GM12878 (cell line): ENCODE measurements around the gene ANGPTL2. TPM values are rescaled to one million over a fixed set of nuclear protein-coding genes. Genes with fewer than 3 reads are reported as not detected.

Source experiments
- ATAC-seq: fragments of 200-7000 bp; cut with Tn5 transposase; 3 replicates; pipeline ENCODE4 v1.9.1; 2020; ENCODE audit warnings: mild to moderate bottlenecking, moderate library complexity
- BruUV-seq: library from RNA; stranded (reverse); fragments of 400-500 nt; replicated peaks from 2 replicates; lab custom pipeline; 2021; lab: Mats Ljungman, UMichigan
- CTCF ChIA-PET: fragments of 300-600 bp; sonication (Branson Sonifier 250); formaldehyde crosslinking; extraction: SDS; loops from one replicate; lab custom pipeline; 2021; ENCODE audit warnings: inconsistent platforms; lab: Yijun Ruan, JAX
- POLR2A ChIA-PET: fragments of 350-600 bp; formaldehyde crosslinking; extraction: SDS; loops from one replicate; lab custom pipeline; 2021; ENCODE audit warnings: inconsistent platforms; lab: Charles Lee
- RAD21 ChIA-PET: fragments of 300-600 bp; sonication (Branson Sonifier 250); formaldehyde crosslinking; loops from one replicate; lab custom pipeline; 2023; ENCODE audit warnings: antibody characterized with exemption; ENCODE audit not compliant: unreplicated experiment; lab: Charles Lee
- SMC1A ChIA-PET: fragments of 300-600 bp; sonication (Branson Sonifier 250); formaldehyde crosslinking; loops from one replicate; lab custom pipeline; 2023; ENCODE audit not compliant: unreplicated experiment, uncharacterized antibody; lab: Charles Lee
- DNase-seq: peaks from one replicate; pipeline ENCODE4 v3.0.0-alpha.2; 2011; ENCODE audit warnings: low read depth, low spot score
- FAIRE-seq: peaks from 3 replicates; lab custom pipeline; 2011; peaks lifted over from hg19 to GRCh38; lab: Jason Lieb, UNC
- H2AFZ ChIP-seq: 2 replicates; pipeline ENCODE4 v1.6.0; 2011; ENCODE audit warnings: low read depth, low read length, control low read depth; ENCODE audit not compliant: control insufficient read depth
- H3K27ac ChIP-seq: 2 replicates; pipeline ENCODE4 v1.5.1; 2011; ENCODE audit warnings: control low read depth; ENCODE audit not compliant: control insufficient read depth, insufficient read depth
- H3K27me3 ChIP-seq, 2 experiments: replicated peaks in 1 of 2; 2 replicates each; pipeline versions ENCODE4 v1.6.0 to v1.6.1; 2011; ENCODE audit warnings: low read length in 1 of 2; ENCODE audit not compliant: control insufficient read depth in 2 of 2, insufficient read depth in 2 of 2
- H3K36me3 ChIP-seq, 2 experiments: 2 replicates each; pipeline ENCODE4 v1.5.1; 2011; ENCODE audit warnings: low read length in 1 of 2; ENCODE audit not compliant: control insufficient read depth in 2 of 2, insufficient read depth in 2 of 2
- H3K4me1 ChIP-seq: 2 replicates; pipeline ENCODE4 v1.6.1; 2011; ENCODE audit warnings: mild to moderate bottlenecking, low read length, moderate library complexity, mixed read lengths; ENCODE audit not compliant: control insufficient read depth, insufficient read depth
- H3K4me2 ChIP-seq: 2 replicates; pipeline ENCODE4 v1.6.0; 2011; ENCODE audit warnings: control low read depth; ENCODE audit not compliant: control insufficient read depth, insufficient read depth
- H3K4me3 ChIP-seq: fragments of 200-600 bp; sonication (generic); 2 replicates; pipeline ENCODE4 v1.5.1; 2016
- H3K79me2 ChIP-seq: 2 replicates; pipeline ENCODE4 v1.6.0; 2011; ENCODE audit warnings: low read length; ENCODE audit not compliant: control insufficient read depth, insufficient read depth
- H3K9ac ChIP-seq: 2 replicates; pipeline ENCODE4 v1.8.0; 2011; ENCODE audit warnings: low read length, control low read depth, mixed read lengths; ENCODE audit not compliant: control insufficient read depth, insufficient read depth
- H3K9me3 ChIP-seq: replicated peaks from 3 replicates; pipeline ENCODE4 v1.5.1; 2011; ENCODE audit warnings: mild to moderate bottlenecking, low read length; ENCODE audit not compliant: control insufficient read depth, insufficient read depth
- H4K20me1 ChIP-seq: 2 replicates; pipeline ENCODE4 v1.6.0; 2011; ENCODE audit not compliant: control insufficient read depth, insufficient read depth
- GABPA ChIP-seq: IDR thresholded peaks from 2 replicates; pipeline ENCODE4 v1.6.1; 2014; ENCODE audit warnings: antibody characterized with exemption, low read depth, mild to moderate bottlenecking, inconsistent platforms
- HCFC1 ChIP-seq: fragments of 150-350 bp; IDR thresholded peaks from 2 replicates; pipeline ENCODE4 v1.6.1; 2014; ENCODE audit warnings: low read length
- IKZF1 ChIP-seq: fragments of 450-650 bp; conservative IDR thresholded peaks from 2 replicates; pipeline ENCODE4 v1.6.1; 2017; ENCODE audit warnings: antibody characterized with exemption, mild to moderate bottlenecking
- MTA2 ChIP-seq: fragments of 450-650 bp; IDR thresholded peaks from 2 replicates; pipeline ENCODE4 v1.6.1; 2016; ENCODE audit warnings: low read depth, mild to moderate bottlenecking, moderate library complexity
- SUPT20H ChIP-seq: IDR thresholded peaks from 2 replicates; pipeline ENCODE4 v1.6.1; 2011; ENCODE audit warnings: low read depth, mild to moderate bottlenecking, low read length, moderate library complexity, borderline replicate concordance; ENCODE audit not compliant: control insufficient read depth
- ZNF274 ChIP-seq: IDR thresholded peaks from one replicate; pipeline ENCODE4 v1.8.0; 2011; ENCODE audit not compliant: insufficient read length, insufficient read depth
- WGBS: methylation state at CpG from one replicate; pipeline ENCODE4 v1.1.6; 2016; ENCODE audit warnings: low lambda C conversion rate; ENCODE audit not compliant: insufficient replicate concordance, insufficient coverage; ENCODE audit errors: missing lambda C conversion rate; 5-methylcytosine and 5-hydroxymethylcytosine counted together
- in situ Hi-C: fragments of 300-500 bp; cut with MboI; formaldehyde crosslinking; loops from 9 replicates; pipeline ENCODE4 v1.14.3; 2018; ENCODE audit warnings: mixed read lengths
- intact Hi-C: fragments of 100-400 bp; cut with micrococcal nuclease; formaldehyde crosslinking; loops from one replicate; pipeline ENCODE4 v1.14.2; 2022; ENCODE audit not compliant: unreplicated experiment
- polyA plus RNA-seq, 11 experiments: library from polyadenylated mRNA; depleted of rRNA in 4 of 11; unstranded in 6 of 11; stranded (reverse) in 5 of 11; fragments of >200 nt; fragmentation: Nextera tagmentation in 4 of 11; fragmentation: Illumina TruSeq in 1 of 11; extraction: Ambion mirVana in 4 of 11; extraction: Trizol in 1 of 11; gene quantifications; 1 replicate in 1 of 11; 2 replicates in 10 of 11; pipeline versions ENCODE4 v1.2.1 to v1.2.3, GENCODE V29; 2011 to 2016; ENCODE audit warnings: inconsistent platforms in 2 of 11, missing spikeins in 2 of 11, low read depth in 1 of 11
- total RNA-seq, 4 experiments: library from RNA; depleted of rRNA in 3 of 4; stranded (reverse); fragments of >200 nt in 3 of 4; fragmentation: Illumina TruSeq in 1 of 4; extraction: Trizol in 1 of 4; gene quantifications; 2 replicates each; pipeline versions ENCODE4 v1.2.1 to v1.2.3, GENCODE V29; 2013 to 2021
- TF ChIP-seq, protein P1 (sequence below): fragments of 450-650 bp; IDR thresholded peaks from 2 replicates; pipeline ENCODE4 v1.6.1; 2017; ENCODE audit warnings: mild to moderate bottlenecking, moderate library complexity
- TF ChIP-seq, protein P2 (sequence below): fragments of 450-650 bp; IDR thresholded peaks from 2 replicates; pipeline ENCODE4 v1.6.1; 2017; ENCODE audit warnings: mild to moderate bottlenecking, moderate library complexity
- TF ChIP-seq, protein P3 (sequence below): fragments of 450-650 bp; IDR thresholded peaks from 2 replicates; pipeline ENCODE4 v1.6.1; 2018; ENCODE audit warnings: mild to moderate bottlenecking, low read depth, moderate library complexity; ENCODE audit not compliant: partially characterized antibody

Gene ANGPTL2
- total and polyA plus RNA-seq, 10 of the 15 experiments (the other 5 are each of a cell fraction or from before 2014, with no cell fraction given) = 0.13 to 2.6 (median 0.82) TPM; not detected in 1

DNA sequence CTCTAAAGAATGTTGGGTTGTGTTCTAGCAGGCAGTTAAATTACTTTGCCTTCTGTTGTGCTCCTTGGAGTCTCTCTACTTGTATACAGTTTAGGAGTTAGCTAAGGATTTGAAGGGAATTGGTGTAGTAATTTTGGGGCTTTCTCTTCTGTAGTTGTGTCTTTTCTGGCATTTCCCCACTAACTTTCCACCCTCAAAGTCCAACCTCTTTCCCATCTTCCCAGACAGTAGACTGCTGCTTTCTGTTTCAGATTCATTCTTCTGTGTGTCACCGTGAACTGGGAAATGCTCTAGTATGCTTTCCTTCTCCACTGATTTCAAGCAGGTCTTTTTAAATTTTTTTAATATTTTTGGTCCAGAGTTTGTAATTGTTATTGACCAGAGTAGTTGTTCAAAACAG, 4.5 kb upstream of the ANGPTL2 start (continued):
- TF ChIP-seq, protein P1, sequence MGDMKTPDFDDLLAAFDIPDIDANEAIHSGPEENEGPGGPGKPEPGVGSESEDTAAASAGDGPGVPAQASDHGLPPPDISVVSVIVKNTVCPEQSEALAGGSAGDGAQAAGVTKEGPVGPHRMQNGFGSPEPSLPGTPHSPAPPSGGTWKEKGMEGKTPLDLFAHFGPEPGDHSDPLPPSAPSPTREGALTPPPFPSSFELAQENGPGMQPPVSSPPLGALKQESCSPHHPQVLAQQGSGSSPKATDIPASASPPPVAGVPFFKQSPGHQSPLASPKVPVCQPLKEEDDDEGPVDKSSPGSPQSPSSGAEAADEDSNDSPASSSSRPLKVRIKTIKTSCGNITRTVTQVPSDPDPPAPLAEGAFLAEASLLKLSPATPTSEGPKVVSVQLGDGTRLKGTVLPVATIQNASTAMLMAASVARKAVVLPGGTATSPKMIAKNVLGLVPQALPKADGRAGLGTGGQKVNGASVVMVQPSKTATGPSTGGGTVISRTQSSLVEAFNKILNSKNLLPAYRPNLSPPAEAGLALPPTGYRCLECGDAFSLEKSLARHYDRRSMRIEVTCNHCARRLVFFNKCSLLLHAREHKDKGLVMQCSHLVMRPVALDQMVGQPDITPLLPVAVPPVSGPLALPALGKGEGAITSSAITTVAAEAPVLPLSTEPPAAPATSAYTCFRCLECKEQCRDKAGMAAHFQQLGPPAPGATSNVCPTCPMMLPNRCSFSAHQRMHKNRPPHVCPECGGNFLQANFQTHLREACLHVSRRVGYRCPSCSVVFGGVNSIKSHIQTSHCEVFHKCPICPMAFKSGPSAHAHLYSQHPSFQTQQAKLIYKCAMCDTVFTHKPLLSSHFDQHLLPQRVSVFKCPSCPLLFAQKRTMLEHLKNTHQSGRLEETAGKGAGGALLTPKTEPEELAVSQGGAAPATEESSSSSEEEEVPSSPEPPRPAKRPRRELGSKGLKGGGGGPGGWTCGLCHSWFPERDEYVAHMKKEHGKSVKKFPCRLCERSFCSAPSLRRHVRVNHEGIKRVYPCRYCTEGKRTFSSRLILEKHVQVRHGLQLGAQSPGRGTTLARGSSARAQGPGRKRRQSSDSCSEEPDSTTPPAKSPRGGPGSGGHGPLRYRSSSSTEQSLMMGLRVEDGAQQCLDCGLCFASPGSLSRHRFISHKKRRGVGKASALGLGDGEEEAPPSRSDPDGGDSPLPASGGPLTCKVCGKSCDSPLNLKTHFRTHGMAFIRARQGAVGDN = no peak
- TF ChIP-seq HCFC1 (no peak), IKZF1 (no peak), MTA2 (no peak), SUPT20H (no peak)

DNA sequence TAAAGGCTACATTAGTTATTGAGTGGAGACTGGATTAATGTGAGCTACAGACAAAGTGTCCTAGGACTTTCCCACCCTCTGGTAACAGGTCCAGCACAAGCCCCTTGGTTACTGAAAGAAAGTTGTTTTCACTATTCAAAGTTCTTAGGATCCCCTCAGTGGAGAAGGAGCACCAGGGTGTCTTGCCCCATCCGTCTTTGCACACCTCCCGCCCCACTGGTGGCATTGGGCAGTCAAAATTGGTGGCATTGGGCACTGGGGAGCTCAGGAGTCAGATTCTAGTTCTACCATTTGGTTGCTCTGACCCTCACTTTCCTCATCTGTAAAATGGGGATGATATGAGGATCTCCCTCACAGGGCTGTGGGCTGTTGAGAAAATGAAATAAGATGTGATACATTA, 2.4 kb upstream of the ANGPTL2 start:
- ChIA-PET POLR2A (no interaction called here), SMC1A (interaction anchor here (1.7 to 1.9 kb wide), 2 partner anchors 18 to 29 kb away, joined by 3 to 5 read pairs; no protein-coding TSS in a partner anchor), RAD21 (interaction anchor here (1.3 to 1.5 kb wide), 2 partner anchors 41 to 419 kb away, joined by 3 read pairs; no protein-coding TSS in a partner anchor), CTCF (interaction anchor here (0.6 to 1.3 kb wide), 3 partner anchors 26 to 948 kb away, joined by 3 read pairs; no protein-coding TSS in a partner anchor)
- intact Hi-C loops (loop anchor here (5.0 kb wide), 1 partner anchor 182 kb away; no protein-coding TSS in a partner anchor), in situ Hi-C loops (no loop called here)
- Histone ChIP-seq H3K9ac (no peak overlapping the region), H3K27ac (no peak overlapping the region), H2AFZ (no peak overlapping the region), H3K4me3 (no peak overlapping the region), H3K36me3 (no peaks in the 10 kb centered on the region), H3K27me3 (no peaks in the 10 kb centered on the region), H3K9me3 (no peaks in the 10 kb centered on the region), H3K4me2 (no peak overlapping the region), H3K79me2 (no peaks in the 10 kb centered on the region), H3K4me1 (peaks cover 5% of the 10 kb centered on the region; the same call in 1 of the 2 replicates), H4K20me1 (no peaks in the 10 kb centered on the region)
- no peak for FAIRE-seq
- no peak for ATAC-seq
- 48% methylated on average over 2 of the region's 2 CpGs for whole genome bisulfite sequencing
- no peak for DNase-seq
- BruUV-seq = no TSS peak
- TF ChIP-seq, protein P2, sequence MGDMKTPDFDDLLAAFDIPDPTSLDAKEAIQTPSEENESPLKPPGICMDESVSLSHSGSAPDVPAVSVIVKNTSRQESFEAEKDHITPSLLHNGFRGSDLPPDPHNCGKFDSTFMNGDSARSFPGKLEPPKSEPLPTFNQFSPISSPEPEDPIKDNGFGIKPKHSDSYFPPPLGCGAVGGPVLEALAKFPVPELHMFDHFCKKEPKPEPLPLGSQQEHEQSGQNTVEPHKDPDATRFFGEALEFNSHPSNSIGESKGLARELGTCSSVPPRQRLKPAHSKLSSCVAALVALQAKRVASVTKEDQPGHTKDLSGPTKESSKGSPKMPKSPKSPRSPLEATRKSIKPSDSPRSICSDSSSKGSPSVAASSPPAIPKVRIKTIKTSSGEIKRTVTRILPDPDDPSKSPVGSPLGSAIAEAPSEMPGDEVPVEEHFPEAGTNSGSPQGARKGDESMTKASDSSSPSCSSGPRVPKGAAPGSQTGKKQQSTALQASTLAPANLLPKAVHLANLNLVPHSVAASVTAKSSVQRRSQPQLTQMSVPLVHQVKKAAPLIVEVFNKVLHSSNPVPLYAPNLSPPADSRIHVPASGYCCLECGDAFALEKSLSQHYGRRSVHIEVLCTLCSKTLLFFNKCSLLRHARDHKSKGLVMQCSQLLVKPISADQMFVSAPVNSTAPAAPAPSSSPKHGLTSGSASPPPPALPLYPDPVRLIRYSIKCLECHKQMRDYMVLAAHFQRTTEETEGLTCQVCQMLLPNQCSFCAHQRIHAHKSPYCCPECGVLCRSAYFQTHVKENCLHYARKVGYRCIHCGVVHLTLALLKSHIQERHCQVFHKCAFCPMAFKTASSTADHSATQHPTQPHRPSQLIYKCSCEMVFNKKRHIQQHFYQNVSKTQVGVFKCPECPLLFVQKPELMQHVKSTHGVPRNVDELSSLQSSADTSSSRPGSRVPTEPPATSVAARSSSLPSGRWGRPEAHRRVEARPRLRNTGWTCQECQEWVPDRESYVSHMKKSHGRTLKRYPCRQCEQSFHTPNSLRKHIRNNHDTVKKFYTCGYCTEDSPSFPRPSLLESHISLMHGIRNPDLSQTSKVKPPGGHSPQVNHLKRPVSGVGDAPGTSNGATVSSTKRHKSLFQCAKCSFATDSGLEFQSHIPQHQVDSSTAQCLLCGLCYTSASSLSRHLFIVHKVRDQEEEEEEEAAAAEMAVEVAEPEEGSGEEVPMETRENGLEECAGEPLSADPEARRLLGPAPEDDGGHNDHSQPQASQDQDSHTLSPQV = no peak
- TF ChIP-seq, protein P3, sequence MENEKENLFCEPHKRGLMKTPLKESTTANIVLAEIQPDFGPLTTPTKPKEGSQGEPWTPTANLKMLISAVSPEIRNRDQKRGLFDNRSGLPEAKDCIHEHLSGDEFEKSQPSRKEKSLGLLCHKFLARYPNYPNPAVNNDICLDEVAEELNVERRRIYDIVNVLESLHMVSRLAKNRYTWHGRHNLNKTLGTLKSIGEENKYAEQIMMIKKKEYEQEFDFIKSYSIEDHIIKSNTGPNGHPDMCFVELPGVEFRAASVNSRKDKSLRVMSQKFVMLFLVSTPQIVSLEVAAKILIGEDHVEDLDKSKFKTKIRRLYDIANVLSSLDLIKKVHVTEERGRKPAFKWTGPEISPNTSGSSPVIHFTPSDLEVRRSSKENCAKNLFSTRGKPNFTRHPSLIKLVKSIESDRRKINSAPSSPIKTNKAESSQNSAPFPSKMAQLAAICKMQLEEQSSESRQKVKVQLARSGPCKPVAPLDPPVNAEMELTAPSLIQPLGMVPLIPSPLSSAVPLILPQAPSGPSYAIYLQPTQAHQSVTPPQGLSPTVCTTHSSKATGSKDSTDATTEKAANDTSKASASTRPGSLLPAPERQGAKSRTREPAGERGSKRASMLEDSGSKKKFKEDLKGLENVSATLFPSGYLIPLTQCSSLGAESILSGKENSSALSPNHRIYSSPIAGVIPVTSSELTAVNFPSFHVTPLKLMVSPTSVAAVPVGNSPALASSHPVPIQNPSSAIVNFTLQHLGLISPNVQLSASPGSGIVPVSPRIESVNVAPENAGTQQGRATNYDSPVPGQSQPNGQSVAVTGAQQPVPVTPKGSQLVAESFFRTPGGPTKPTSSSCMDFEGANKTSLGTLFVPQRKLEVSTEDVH = no peak
- TF ChIP-seq GABPA (no peak), ZNF274 (no peak)
